ENCODE measurements around the gene NUDT7. TPM values are rescaled to one million over a fixed set of nuclear protein-coding genes. Genes with fewer than 3 reads are reported as not detected.

Gene NUDT7
- total RNA-seq, 1 experiment from 2014 or later: 7.5 TPM

- TF ChIP-seq ZNF532 (CRISPR knock-in tag; IDR thresholded peaks at IDR 0.05; ENCODE audit: borderline replicate concordance): no peak
- no peak for TF ChIP-seq NFATC4 (CRISPR knock-in tag; IDR thresholded peaks at IDR 0.05)
These were observed 62.4 kb downstream of the NUDT7 start (continued) for GRCh38 chr16:77784441-77785372.

DNA sequence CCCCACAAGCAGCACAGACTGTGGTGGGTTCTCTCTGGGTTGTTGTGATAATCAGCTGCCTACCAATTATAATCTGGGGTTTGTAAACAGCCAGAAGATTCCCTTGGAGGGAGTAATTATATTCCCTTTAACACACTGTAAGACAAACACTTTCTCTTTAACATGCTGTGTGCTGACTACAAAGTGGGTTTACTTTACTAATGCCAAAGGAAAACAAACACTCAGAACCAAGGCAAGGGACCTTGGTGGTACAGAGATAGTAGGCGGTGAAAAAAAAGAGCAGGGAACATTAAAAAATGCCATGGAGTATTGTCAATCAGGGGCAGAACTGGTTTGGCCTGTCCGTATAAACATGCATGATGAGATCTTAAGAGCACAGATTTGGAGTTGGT, 63.1 kb downstream of the NUDT7 start:
- TF ChIP-seq ETV6 (CRISPR knock-in tag; IDR thresholded peaks at IDR 0.05): no peak
- no peak for TF ChIP-seq JUN (CRISPR knock-in tag; IDR thresholded peaks at IDR 0.05)
- no peak for TF ChIP-seq ELF4 (CRISPR knock-in tag; IDR thresholded peaks at IDR 0.05; ENCODE audit: low read depth)
- TF ChIP-seq NR1H2 (CRISPR knock-in tag; IDR thresholded peaks at IDR 0.05): no peak
- TF ChIP-seq, protein P1, sequence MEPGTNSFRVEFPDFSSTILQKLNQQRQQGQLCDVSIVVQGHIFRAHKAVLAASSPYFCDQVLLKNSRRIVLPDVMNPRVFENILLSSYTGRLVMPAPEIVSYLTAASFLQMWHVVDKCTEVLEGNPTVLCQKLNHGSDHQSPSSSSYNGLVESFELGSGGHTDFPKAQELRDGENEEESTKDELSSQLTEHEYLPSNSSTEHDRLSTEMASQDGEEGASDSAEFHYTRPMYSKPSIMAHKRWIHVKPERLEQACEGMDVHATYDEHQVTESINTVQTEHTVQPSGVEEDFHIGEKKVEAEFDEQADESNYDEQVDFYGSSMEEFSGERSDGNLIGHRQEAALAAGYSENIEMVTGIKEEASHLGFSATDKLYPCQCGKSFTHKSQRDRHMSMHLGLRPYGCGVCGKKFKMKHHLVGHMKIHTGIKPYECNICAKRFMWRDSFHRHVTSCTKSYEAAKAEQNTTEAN (CRISPR knock-in tag; IDR thresholded peaks at IDR 0.05): no peak
- no peak for TF ChIP-seq USF2 (CRISPR knock-in tag; IDR thresholded peaks at IDR 0.05)
- H3K27me3 Mint-ChIP-seq (ENCODE audit: low read depth): peaks cover 44% of the 10 kb centered on the region
- no peak overlapping the region for H3K4me3 Mint-ChIP-seq
- peaks cover 12% of the 10 kb centered on the region for H3K9me3 Mint-ChIP-seq
- peaks cover 4% of the 10 kb centered on the region for H3K36me3 Mint-ChIP-seq
- DNase-seq (ENCODE audit: low spot score) (no peak), ATAC-seq (no peak)
- H3K4me1 Mint-ChIP-seq: peaks cover 16% of the 10 kb centered on the region
- CTCF ChIA-PET: interaction anchor here (0.6 to 1.2 kb wide), 5 partner anchors 37 to 732 kb away, joined by 3 to 4 read pairs (median 3); no protein-coding TSS in a partner anchor
- POLR2A ChIA-PET: no interaction called here
- H3K27ac Mint-ChIP-seq: no peak overlapping the region

DNA sequence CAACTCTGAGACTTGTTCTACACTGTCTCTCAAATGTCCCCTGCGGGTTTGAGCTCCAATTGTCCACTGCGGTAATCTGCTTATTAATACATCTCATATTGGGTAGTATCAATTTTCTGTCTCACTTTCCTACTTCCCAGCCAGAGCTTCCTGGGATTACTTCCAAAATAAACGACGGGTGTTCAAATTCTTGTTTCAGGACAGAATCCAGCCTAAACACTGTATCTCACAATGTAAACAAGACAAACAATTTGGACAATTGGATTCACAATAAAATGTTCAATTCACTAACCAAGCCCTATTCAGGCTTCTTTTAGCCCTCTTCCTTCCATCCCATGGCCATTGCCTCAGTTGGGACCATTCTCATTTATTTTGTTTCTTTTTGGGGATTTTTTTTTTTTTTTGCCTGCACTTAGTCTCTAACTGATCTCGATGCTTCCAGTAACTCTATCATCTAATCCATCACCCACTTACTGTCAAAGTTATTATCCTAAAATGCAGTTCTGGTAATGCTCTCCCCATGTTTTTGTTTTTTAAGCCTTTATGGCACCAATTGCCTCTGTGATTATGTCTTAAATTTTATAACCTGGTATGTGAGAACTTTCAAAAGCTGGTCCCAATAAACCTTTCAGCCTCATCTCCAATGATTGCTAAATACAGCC, 64.0 kb downstream of the NUDT7 start:
- POLR2A ChIA-PET: no interaction called here
- peaks cover 46% of the 10 kb centered on the region for H3K27me3 Mint-ChIP-seq (ENCODE audit: low read depth)
- no peak overlapping the region for H3K4me3 Mint-ChIP-seq
- ATAC-seq: no peak
- peaks cover 24% of the 10 kb centered on the region for H3K4me1 Mint-ChIP-seq
- H3K9me3 Mint-ChIP-seq: peaks cover 12% of the 10 kb centered on the region
- no peak for DNase-seq (ENCODE audit: low spot score)
- CTCF ChIA-PET: no interaction called here
- peaks cover 4% of the 10 kb centered on the region for H3K36me3 Mint-ChIP-seq
- no peak overlapping the region for H3K27ac Mint-ChIP-seq
- TF ChIP-seq CBFB (CRISPR knock-in tag; IDR thresholded peaks at IDR 0.05; ENCODE audit: low read depth): no peak
- no peak for TF ChIP-seq ERG (CRISPR knock-in tag; IDR thresholded peaks at IDR 0.05)
- TF ChIP-seq, protein P2, sequence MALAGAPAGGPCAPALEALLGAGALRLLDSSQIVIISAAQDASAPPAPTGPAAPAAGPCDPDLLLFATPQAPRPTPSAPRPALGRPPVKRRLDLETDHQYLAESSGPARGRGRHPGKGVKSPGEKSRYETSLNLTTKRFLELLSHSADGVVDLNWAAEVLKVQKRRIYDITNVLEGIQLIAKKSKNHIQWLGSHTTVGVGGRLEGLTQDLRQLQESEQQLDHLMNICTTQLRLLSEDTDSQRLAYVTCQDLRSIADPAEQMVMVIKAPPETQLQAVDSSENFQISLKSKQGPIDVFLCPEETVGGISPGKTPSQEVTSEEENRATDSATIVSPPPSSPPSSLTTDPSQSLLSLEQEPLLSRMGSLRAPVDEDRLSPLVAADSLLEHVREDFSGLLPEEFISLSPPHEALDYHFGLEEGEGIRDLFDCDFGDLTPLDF (CRISPR knock-in tag; IDR thresholded peaks at IDR 0.05): no peak
- no peak for TF ChIP-seq SOX15 (CRISPR knock-in tag; IDR thresholded peaks at IDR 0.05)
- TF ChIP-seq MXD4 (CRISPR knock-in tag; IDR thresholded peaks at IDR 0.05; ENCODE audit: borderline replicate concordance): no peak
- no peak for TF ChIP-seq EMX1 (CRISPR knock-in tag; IDR thresholded peaks at IDR 0.05)
- TF ChIP-seq NFE2L1 (CRISPR knock-in tag; IDR thresholded peaks at IDR 0.05): no peak
- no peak for TF ChIP-seq ZNF219 (CRISPR knock-in tag; IDR thresholded peaks at IDR 0.05; ENCODE audit: borderline replicate concordance)
- TF ChIP-seq, protein P3, sequence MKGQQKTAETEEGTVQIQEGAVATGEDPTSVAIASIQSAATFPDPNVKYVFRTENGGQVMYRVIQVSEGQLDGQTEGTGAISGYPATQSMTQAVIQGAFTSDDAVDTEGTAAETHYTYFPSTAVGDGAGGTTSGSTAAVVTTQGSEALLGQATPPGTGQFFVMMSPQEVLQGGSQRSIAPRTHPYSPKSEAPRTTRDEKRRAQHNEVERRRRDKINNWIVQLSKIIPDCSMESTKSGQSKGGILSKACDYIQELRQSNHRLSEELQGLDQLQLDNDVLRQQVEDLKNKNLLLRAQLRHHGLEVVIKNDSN (CRISPR knock-in tag; IDR thresholded peaks at IDR 0.05): no peak
- TF ChIP-seq ELF4 (CRISPR knock-in tag; IDR thresholded peaks at IDR 0.05; ENCODE audit: low read depth): no peak
- TF ChIP-seq ESRRA (CRISPR knock-in tag; IDR thresholded peaks at IDR 0.05; ENCODE audit: borderline replicate concordance): no peak
- no peak for TF ChIP-seq FOXP1 (CRISPR knock-in tag; IDR thresholded peaks at IDR 0.05; ENCODE audit: borderline replicate concordance)
- TF ChIP-seq, protein P4, sequence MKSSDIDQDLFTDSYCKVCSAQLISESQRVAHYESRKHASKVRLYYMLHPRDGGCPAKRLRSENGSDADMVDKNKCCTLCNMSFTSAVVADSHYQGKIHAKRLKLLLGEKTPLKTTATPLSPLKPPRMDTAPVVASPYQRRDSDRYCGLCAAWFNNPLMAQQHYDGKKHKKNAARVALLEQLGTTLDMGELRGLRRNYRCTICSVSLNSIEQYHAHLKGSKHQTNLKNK (CRISPR knock-in tag; IDR thresholded peaks at IDR 0.05): no peak
